Sigmoid colon (tissue), 3 donors: ENCODE results near the gene AP5S1.

ENCODE experiments used
- CTCF ChIP-seq, 4 experiments: fragments of 450-650 bp in 3 of 4; fragments of 200-600 bp in 1 of 4; IDR thresholded peaks; one replicate each; pipeline ENCODE4 v1.5.1; 2016 to 2019; ENCODE audit warnings: antibody characterized with exemption in 4 of 4, mild to moderate bottlenecking in 3 of 4, moderate library complexity in 2 of 4
- POLR2A ChIP-seq, 2 donors: fragments of 450-650 bp; IDR thresholded peaks; one replicate each; pipeline ENCODE4 v1.6.1; 2016; ENCODE audit warnings: antibody characterized with exemption in 2 of 2, mild to moderate bottlenecking in 2 of 2, moderate library complexity in 2 of 2

GRCh38 chr20:3846378-3846739, 26.0 kb downstream of the AP5S1 start:
- no peak for TF ChIP-seq CTCF (IDR thresholded peaks at IDR 0.05)
- no peak for TF ChIP-seq POLR2A (IDR thresholded peaks at IDR 0.05)
